ENCODE data around the gene ZFP57.

Gene ZFP57
- 0 to 3.3 (median 0) reads per million in 3 donors for total RNA-seq

GRCh38 chr6:29680904-29681303, at the start of gene ZFP57:
TSS of gene ZFP57 (minus strand) at chr6:29681152. CDS start at chr6:29677003, 4,149 bp downstream.
- Histone ChIP-seq H3K4me1 (ENCODE audit: control insufficient read depth, insufficient read depth, low read length, poor library complexity, severe bottlenecking) (no peaks in the 10 kb centered on the region), H3K9me3 (ENCODE audit: control insufficient read depth, low read length) (no peaks in the 10 kb centered on the region), H3K27ac (ENCODE audit: insufficient read depth, low read length, poor library complexity, severe bottlenecking) (no peak within 1 kb of the TSS), H3K27me3 (replicated peaks; ENCODE audit: control insufficient read depth, insufficient read depth, low read length, poor library complexity, severe bottlenecking) (no peaks in the 10 kb centered on the region), H3K4me3 (ENCODE audit: insufficient read depth, low read depth, low read length, poor library complexity, severe bottlenecking) (peak within 1 kb of the TSS; percentile 37), H3K36me3 (ENCODE audit: control insufficient read depth, insufficient read depth, low read length) (no peaks in the 10 kb centered on the region)
- no peak for DNase-seq

- Histone ChIP-seq H3K27ac (ENCODE audit: insufficient read depth, low read length, poor library complexity, severe bottlenecking) (no peak overlapping the region), H3K27me3 (replicated peaks; ENCODE audit: control insufficient read depth, insufficient read depth, low read length, poor library complexity, severe bottlenecking) (no peaks in the 10 kb centered on the region), H3K36me3 (ENCODE audit: control insufficient read depth, insufficient read depth, low read length) (peaks cover 19% of the 10 kb centered on the region), H3K9me3 (ENCODE audit: control insufficient read depth, low read length) (no peaks in the 10 kb centered on the region), H3K4me3 (ENCODE audit: insufficient read depth, low read depth, low read length, poor library complexity, severe bottlenecking) (no peak overlapping the region), H3K4me1 (ENCODE audit: control insufficient read depth, insufficient read depth, low read length, poor library complexity, severe bottlenecking) (peaks cover 21% of the 10 kb centered on the region)
- no peak for DNase-seq
Measured at GRCh38 chr6:29730575-29731126, 49.7 kb upstream of the ZFP57 start.

- Histone ChIP-seq H3K4me1 (ENCODE audit: control insufficient read depth, insufficient read depth, low read length, poor library complexity, severe bottlenecking) (peaks cover 29% of the 10 kb centered on the region), H3K36me3 (ENCODE audit: control insufficient read depth, insufficient read depth, low read length) (peaks cover 27% of the 10 kb centered on the region), H3K27ac (ENCODE audit: insufficient read depth, low read length, poor library complexity, severe bottlenecking) (no peak overlapping the region), H3K9me3 (ENCODE audit: control insufficient read depth, low read length) (no peaks in the 10 kb centered on the region), H3K4me3 (ENCODE audit: insufficient read depth, low read depth, low read length, poor library complexity, severe bottlenecking) (no peak overlapping the region), H3K27me3 (replicated peaks; ENCODE audit: control insufficient read depth, insufficient read depth, low read length, poor library complexity, severe bottlenecking) (no peaks in the 10 kb centered on the region)
- no peak for DNase-seq
Measured at GRCh38 chr6:29729774-29730328, 48.9 kb upstream of the ZFP57 start.

GRCh38 chr6:29728875-29729270, 47.9 kb upstream of the ZFP57 start:
- Histone ChIP-seq H3K9me3 (ENCODE audit: control insufficient read depth, low read length) (no peaks in the 10 kb centered on the region), H3K27ac (ENCODE audit: insufficient read depth, low read length, poor library complexity, severe bottlenecking) (no peak overlapping the region), H3K27me3 (replicated peaks; ENCODE audit: control insufficient read depth, insufficient read depth, low read length, poor library complexity, severe bottlenecking) (no peaks in the 10 kb centered on the region), H3K4me1 (ENCODE audit: control insufficient read depth, insufficient read depth, low read length, poor library complexity, severe bottlenecking) (peaks cover 37% of the 10 kb centered on the region), H3K36me3 (ENCODE audit: control insufficient read depth, insufficient read depth, low read length) (peaks cover 31% of the 10 kb centered on the region), H3K4me3 (ENCODE audit: insufficient read depth, low read depth, low read length, poor library complexity, severe bottlenecking) (no peak overlapping the region)
- no peak for DNase-seq

GRCh38 chr6:29728173-29728874, 47.4 kb upstream of the ZFP57 start:
- DNase-seq: no peak
- H3K4me1 ChIP-seq (ENCODE audit: control insufficient read depth, insufficient read depth, low read length, poor library complexity, severe bottlenecking): peaks cover 37% of the 10 kb centered on the region
- H3K9me3 ChIP-seq (ENCODE audit: control insufficient read depth, low read length): no peaks in the 10 kb centered on the region
- no peak overlapping the region for H3K27ac ChIP-seq (ENCODE audit: insufficient read depth, low read length, poor library complexity, severe bottlenecking)
- no peaks in the 10 kb centered on the region for H3K27me3 ChIP-seq (replicated peaks; ENCODE audit: control insufficient read depth, insufficient read depth, low read length, poor library complexity, severe bottlenecking)
- no peak overlapping the region for H3K4me3 ChIP-seq (ENCODE audit: insufficient read depth, low read depth, low read length, poor library complexity, severe bottlenecking)
- H3K36me3 ChIP-seq (ENCODE audit: control insufficient read depth, insufficient read depth, low read length): peaks cover 36% of the 10 kb centered on the region

- Histone ChIP-seq H3K4me1 (ENCODE audit: control insufficient read depth, insufficient read depth, low read length, poor library complexity, severe bottlenecking) (peaks cover 37% of the 10 kb centered on the region), H3K27ac (ENCODE audit: insufficient read depth, low read length, poor library complexity, severe bottlenecking) (no peak overlapping the region)
- no peak for DNase-seq
Measured at GRCh38 chr6:29727637-29728036, 46.7 kb upstream of the ZFP57 start.

GRCh38 chr6:29726571-29727194, 45.7 kb upstream of the ZFP57 start:
- H3K36me3 ChIP-seq (ENCODE audit: control insufficient read depth, insufficient read depth, low read length): peaks cover 37% of the 10 kb centered on the region
- no peak for DNase-seq
- H3K9me3 ChIP-seq (ENCODE audit: control insufficient read depth, low read length): no peaks in the 10 kb centered on the region
- H3K4me3 ChIP-seq (ENCODE audit: insufficient read depth, low read depth, low read length, poor library complexity, severe bottlenecking): no peak overlapping the region
- H3K4me1 ChIP-seq (ENCODE audit: control insufficient read depth, insufficient read depth, low read length, poor library complexity, severe bottlenecking): peaks cover 41% of the 10 kb centered on the region
- H3K27ac ChIP-seq (ENCODE audit: insufficient read depth, low read length, poor library complexity, severe bottlenecking): no peak overlapping the region
- H3K27me3 ChIP-seq (replicated peaks; ENCODE audit: control insufficient read depth, insufficient read depth, low read length, poor library complexity, severe bottlenecking): no peaks in the 10 kb centered on the region

More at GRCh38 chr6:29727637-29728036, 46.7 kb upstream of the ZFP57 start:
- peaks cover 37% of the 10 kb centered on the region for H3K36me3 ChIP-seq (ENCODE audit: control insufficient read depth, insufficient read depth, low read length)
- no peaks in the 10 kb centered on the region for H3K27me3 ChIP-seq (replicated peaks; ENCODE audit: control insufficient read depth, insufficient read depth, low read length, poor library complexity, severe bottlenecking)
- no peak overlapping the region for H3K4me3 ChIP-seq (ENCODE audit: insufficient read depth, low read depth, low read length, poor library complexity, severe bottlenecking)
- H3K9me3 ChIP-seq (ENCODE audit: control insufficient read depth, low read length): no peaks in the 10 kb centered on the region

- no peak for DNase-seq
- no peaks in the 10 kb centered on the region for H3K27me3 ChIP-seq (replicated peaks; ENCODE audit: control insufficient read depth, insufficient read depth, low read length, poor library complexity, severe bottlenecking)
- peaks cover 45% of the 10 kb centered on the region for H3K4me1 ChIP-seq (ENCODE audit: control insufficient read depth, insufficient read depth, low read length, poor library complexity, severe bottlenecking)
- H3K36me3 ChIP-seq (ENCODE audit: control insufficient read depth, insufficient read depth, low read length): peaks cover 37% of the 10 kb centered on the region
- peak overlapping the region; percentile 99 for H3K27ac ChIP-seq (ENCODE audit: insufficient read depth, low read length, poor library complexity, severe bottlenecking)
- H3K9me3 ChIP-seq (ENCODE audit: control insufficient read depth, low read length): no peaks in the 10 kb centered on the region
- H3K4me3 ChIP-seq (ENCODE audit: insufficient read depth, low read depth, low read length, poor library complexity, severe bottlenecking): peak overlapping the region; percentile 95
Measured at GRCh38 chr6:29726001-29726400, 45.0 kb upstream of the ZFP57 start.

- peaks cover 42% of the 10 kb centered on the region for H3K4me1 ChIP-seq (ENCODE audit: control insufficient read depth, insufficient read depth, low read length, poor library complexity, severe bottlenecking)
Measured at GRCh38 chr6:29724937-29725869, 44.3 kb upstream of the ZFP57 start.

More at GRCh38 chr6:29724937-29725869, 44.3 kb upstream of the ZFP57 start:
- no peak for DNase-seq
- H3K27me3 ChIP-seq (replicated peaks; ENCODE audit: control insufficient read depth, insufficient read depth, low read length, poor library complexity, severe bottlenecking): no peaks in the 10 kb centered on the region
- peak overlapping the region; percentile 95 for H3K4me3 ChIP-seq (ENCODE audit: insufficient read depth, low read depth, low read length, poor library complexity, severe bottlenecking)
- H3K36me3 ChIP-seq (ENCODE audit: control insufficient read depth, insufficient read depth, low read length): peaks cover 37% of the 10 kb centered on the region
- H3K9me3 ChIP-seq (ENCODE audit: control insufficient read depth, low read length): no peaks in the 10 kb centered on the region
- H3K27ac ChIP-seq (ENCODE audit: insufficient read depth, low read length, poor library complexity, severe bottlenecking): peak overlapping the region; percentile 99

Measured in effector memory CD4-positive, alpha-beta T cell (primary cell).